Adrenal gland (tissue), 12 donors: ENCODE results near the gene SVIL. TPM values are rescaled to one million over a fixed set of nuclear protein-coding genes. Genes with fewer than 3 reads are reported as not detected.

Source experiments
- DNase-seq, 7 donors: peaks; one replicate each; pipeline ENCODE4 v3.0.0-alpha.2; 2019 to 2020
- H3K27ac ChIP-seq, 5 donors: fragments of 200-600 bp; sonication (generic) in 4 of 5; 1 replicate in 3 of 5; 2 replicates in 2 of 5; pipeline versions ENCODE4 v1.5.1 to v1.8.0; 2016 to 2020; ENCODE audit warnings: mild to moderate bottlenecking in 1 of 5
- H3K27me3 ChIP-seq: fragments of 200-600 bp; 2 replicates; pipeline ENCODE4 v1.8.0; 2021
- H3K36me3 ChIP-seq, 2 donors: fragments of 200-600 bp; replicated peaks in 1 of 2; 1 replicate in 1 of 2; 2 replicates in 1 of 2; pipeline versions ENCODE4 v1.5.1 to v1.8.0; 2018 to 2022
- H3K4me1 ChIP-seq, 2 donors: fragments of 200-600 bp; replicated peaks in 1 of 2; 1 replicate in 1 of 2; 2 replicates in 1 of 2; pipeline versions ENCODE4 v1.5.1 to v1.8.0; 2018 to 2021
- H3K4me3 ChIP-seq, 4 donors: fragments of 200-600 bp; sonication (generic) in 3 of 4; one replicate each; pipeline ENCODE4 v1.5.1; 2016 to 2018
- H3K9me3 ChIP-seq, 3 donors: fragments of 200-600 bp; sonication (generic) in 1 of 3; replicated peaks in 1 of 3; 1 replicate in 2 of 3; 2 replicates in 1 of 3; pipeline versions ENCODE4 v1.5.1 to v1.8.0; 2016 to 2021
- POLR2A ChIP-seq, 2 donors: fragments of 450-650 bp; IDR thresholded peaks; one replicate each; pipeline ENCODE4 v1.6.1; 2017; ENCODE audit warnings: antibody characterized with exemption in 2 of 2, mild to moderate bottlenecking in 2 of 2, moderate library complexity in 1 of 2
- WGBS, 4 donors: extraction: QIAGEN DNeasy Blood & Tissue Kit in 2 of 4; methylation state at CpG; one replicate each; pipeline versions ENCODE4 v1.1.5 to v1.1.7; 2013 to 2017; 5-methylcytosine and 5-hydroxymethylcytosine counted together
- intact Hi-C, 2 donors: fragments of 100-400 bp; cut with DNase I; formaldehyde crosslinking; loops; one replicate each; pipeline versions ENCODE4 v1.14.1 to v1.15.0; 2022 to 2023
- polyA plus RNA-seq, 3 donors: library from polyadenylated mRNA; stranded (reverse); fragments of 200-250 nt in 2 of 3; fragments of 350-450 nt in 1 of 3; fragmentation: Illumina TruSeq in 1 of 3; extraction: RNeasy Lipid Tissue Mini Kit (QIAGEN cat#74804) in 1 of 3; gene quantifications; one replicate each; pipeline ENCODE4 v1.2.3, GENCODE V29; 2013 to 2014
- total RNA-seq, 9 donors: library from RNA; depleted of rRNA in 4 of 9; stranded (reverse); fragments of >200 nt in 4 of 9; fragments of 120-200 nt in 1 of 9; fragmentation: NEBNext Ultra II Directional in 1 of 9; extraction: Animal tissue kit (Norgen Biotek cat#: 25700) in 1 of 9; gene quantifications; one replicate each; pipeline versions ENCODE4 v1.1.0 to v1.2.4, GENCODE V29; 2013 to 2023
- TF ChIP-seq, protein P1 (sequence below), 6 experiments: fragments of 450-650 bp in 4 of 6; fragments of 200-600 bp in 2 of 6; sonication (generic) in 1 of 6; IDR thresholded peaks; 1 replicate in 5 of 6; 2 replicates in 1 of 6; pipeline versions ENCODE4 v1.5.1 to v1.8.0; 2016 to 2021; ENCODE audit warnings: antibody characterized with exemption in 6 of 6, mild to moderate bottlenecking in 2 of 6, moderate library complexity in 1 of 6
- donor health status: healthy with polysubstance abuse.
- donor health status: Bipolar disorder and iron deficiency.
- donor health status: DM: yes; HTN: yes; CAD: no.
- donor health status: DM: no; HTN: no; CAD: no.
- donor health status: DM: no; HTN: no; CAD: no.
- donor health status: DM: yes; HTN: yes; CAD: no.

The SVIL gene
- total and polyA plus RNA-seq, 12 donors = 6.7 to 73.1 (median 26.0) TPM

DNA sequence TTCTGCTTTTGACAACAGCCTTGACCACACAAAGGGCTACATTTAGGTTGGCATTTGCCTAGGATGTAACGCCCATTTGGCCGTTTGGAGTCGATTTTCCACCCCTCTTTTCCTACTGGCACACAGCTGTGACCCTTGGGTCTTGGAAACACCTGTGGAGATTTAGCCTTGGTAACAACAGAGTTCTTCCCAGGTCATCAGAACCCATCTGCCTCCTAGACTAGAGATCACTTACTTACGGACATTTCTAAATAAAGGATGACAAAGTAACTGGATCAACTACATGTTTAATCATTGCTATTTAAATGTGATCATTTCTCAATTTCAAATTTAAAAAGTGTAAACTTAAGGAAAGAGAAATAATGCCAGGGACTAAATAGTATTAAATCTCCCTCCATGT, 42.0 kb upstream of the SVIL start:
- 66 to 90% (median 88%) methylated on average over 4 of the region's 4 CpGs for WGBS, 4 donors
- no peaks in the 10 kb centered on the region for H3K4me1 ChIP-seq
- no peak overlapping the region for H3K4me3 ChIP-seq
- intact Hi-C loops = no loop called here
- no peaks in the 10 kb centered on the region for H3K9me3 ChIP-seq
- H3K27ac ChIP-seq = no peak overlapping the region
- H3K27me3 ChIP-seq = no peaks in the 10 kb centered on the region
- TF ChIP-seq POLR2A (IDR thresholded peaks at IDR 0.05) = no peak
- TF ChIP-seq, protein P1, sequence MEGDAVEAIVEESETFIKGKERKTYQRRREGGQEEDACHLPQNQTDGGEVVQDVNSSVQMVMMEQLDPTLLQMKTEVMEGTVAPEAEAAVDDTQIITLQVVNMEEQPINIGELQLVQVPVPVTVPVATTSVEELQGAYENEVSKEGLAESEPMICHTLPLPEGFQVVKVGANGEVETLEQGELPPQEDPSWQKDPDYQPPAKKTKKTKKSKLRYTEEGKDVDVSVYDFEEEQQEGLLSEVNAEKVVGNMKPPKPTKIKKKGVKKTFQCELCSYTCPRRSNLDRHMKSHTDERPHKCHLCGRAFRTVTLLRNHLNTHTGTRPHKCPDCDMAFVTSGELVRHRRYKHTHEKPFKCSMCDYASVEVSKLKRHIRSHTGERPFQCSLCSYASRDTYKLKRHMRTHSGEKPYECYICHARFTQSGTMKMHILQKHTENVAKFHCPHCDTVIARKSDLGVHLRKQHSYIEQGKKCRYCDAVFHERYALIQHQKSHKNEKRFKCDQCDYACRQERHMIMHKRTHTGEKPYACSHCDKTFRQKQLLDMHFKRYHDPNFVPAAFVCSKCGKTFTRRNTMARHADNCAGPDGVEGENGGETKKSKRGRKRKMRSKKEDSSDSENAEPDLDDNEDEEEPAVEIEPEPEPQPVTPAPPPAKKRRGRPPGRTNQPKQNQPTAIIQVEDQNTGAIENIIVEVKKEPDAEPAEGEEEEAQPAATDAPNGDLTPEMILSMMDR (IDR thresholded peaks at IDR 0.05) = no peak
- no peak for DNase-seq
- no peaks in the 10 kb centered on the region for H3K36me3 ChIP-seq

DNA sequence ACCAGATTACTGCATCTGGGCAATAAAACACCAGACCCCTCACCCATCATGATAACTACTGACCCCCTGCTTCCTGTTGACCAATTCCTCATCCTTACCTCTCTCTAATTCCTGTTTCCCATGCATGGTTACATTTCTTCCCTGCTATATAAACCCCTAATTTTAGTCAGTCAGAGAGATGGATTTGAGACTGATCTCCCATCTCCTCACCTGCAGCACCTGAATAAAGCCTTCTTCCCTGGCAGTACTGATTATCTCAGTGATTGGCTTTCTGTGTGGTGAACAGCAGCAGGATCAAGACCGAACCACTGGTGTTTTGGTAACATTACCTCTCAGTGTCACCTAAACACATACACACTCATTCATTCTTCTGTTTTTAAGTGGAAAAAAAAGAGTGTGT, 41.2 kb upstream of the SVIL start:
- WGBS, 4 donors = 91 to 100% (median 94%) methylated on average over 1 of the region's 1 CpG
- Histone ChIP-seq H3K4me1 (no peaks in the 10 kb centered on the region), H3K27ac (no peak overlapping the region), H3K27me3 (no peaks in the 10 kb centered on the region), H3K9me3 (no peaks in the 10 kb centered on the region), H3K36me3 (no peaks in the 10 kb centered on the region), H3K4me3 (no peak overlapping the region)
- intact Hi-C loops = no loop called here
- DNase-seq = no peak
- no peak for TF ChIP-seq POLR2A (IDR thresholded peaks at IDR 0.05)
- TF ChIP-seq, protein P1 (IDR thresholded peaks at IDR 0.05) = no peak

DNA sequence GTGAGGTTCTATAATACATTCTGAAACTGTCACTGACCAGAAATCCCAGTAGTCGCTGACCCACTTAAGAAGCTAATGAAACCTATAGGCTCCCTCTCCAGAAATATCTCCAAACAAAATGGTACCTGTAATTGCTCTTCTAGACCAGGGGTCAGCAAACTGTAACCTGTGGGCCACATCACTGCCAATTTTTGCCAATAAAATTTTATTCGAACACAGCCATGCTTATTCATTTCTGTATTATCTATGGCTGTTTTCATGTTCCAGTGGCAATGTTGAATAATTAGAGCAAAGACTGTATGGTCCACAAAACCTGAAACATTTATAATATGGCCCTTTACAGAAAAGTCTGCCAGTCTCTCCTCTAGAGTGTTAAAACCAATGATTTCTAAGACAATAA, 37.2 kb upstream of the SVIL start:
- WGBS, 4 donors = 91 to 96% (median 96%) methylated on average over 2 of the region's 2 CpGs
- DNase-seq = no peak
- no peaks in the 10 kb centered on the region for H3K27me3 ChIP-seq
- H3K27ac ChIP-seq = no peak overlapping the region
- H3K4me1 ChIP-seq = no peaks in the 10 kb centered on the region
- H3K36me3 ChIP-seq = no peaks in the 10 kb centered on the region
- H3K9me3 ChIP-seq = no peaks in the 10 kb centered on the region
- no peak for TF ChIP-seq POLR2A (IDR thresholded peaks at IDR 0.05)
- TF ChIP-seq, protein P1 (IDR thresholded peaks at IDR 0.05) = no peak
- intact Hi-C loops = no loop called here
- no peak overlapping the region for H3K4me3 ChIP-seq

DNA sequence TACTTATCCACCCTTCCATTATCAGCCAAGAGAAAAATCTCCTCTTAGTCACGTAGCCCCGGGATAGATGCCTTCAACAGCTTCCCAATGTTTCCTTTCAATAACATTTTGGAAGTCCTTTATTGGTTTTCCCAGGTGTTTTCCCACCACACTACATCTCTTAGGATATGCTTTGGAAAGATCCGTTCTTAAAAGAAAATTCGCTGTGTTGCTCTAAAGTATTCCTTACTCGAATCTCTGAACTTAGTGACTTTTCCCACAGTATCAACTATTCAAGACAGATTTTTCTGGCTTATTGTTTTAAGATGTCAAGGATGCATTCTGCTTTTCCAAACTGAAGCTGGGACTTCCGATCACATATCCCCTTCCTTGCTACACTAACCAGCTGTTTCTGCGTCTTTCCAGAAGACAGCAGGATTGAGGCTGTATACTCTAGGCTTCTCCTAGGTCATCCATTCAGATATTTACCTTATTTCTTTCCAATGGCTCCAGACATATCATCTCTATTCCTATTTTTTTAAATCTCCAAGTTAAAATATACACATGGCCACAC, 36.5 kb upstream of the SVIL start:
- H3K4me3 ChIP-seq = no peak overlapping the region
- no peak for DNase-seq
- H3K9me3 ChIP-seq = no peaks in the 10 kb centered on the region
- WGBS, 4 donors = 78 to 82% (median 79%) methylated on average over 7 of the region's 7 CpGs
- intact Hi-C loops = no loop called here
- H3K27me3 ChIP-seq = no peaks in the 10 kb centered on the region
- TF ChIP-seq, protein P1 (IDR thresholded peaks at IDR 0.05) = no peak
- TF ChIP-seq POLR2A (IDR thresholded peaks at IDR 0.05) = no peak
- H3K27ac ChIP-seq = no peak overlapping the region
- H3K4me1 ChIP-seq = no peaks in the 10 kb centered on the region
- H3K36me3 ChIP-seq = no peaks in the 10 kb centered on the region
